Measurements from ENCODE around the gene ITGB5.

ITGB5 gene

DNA sequence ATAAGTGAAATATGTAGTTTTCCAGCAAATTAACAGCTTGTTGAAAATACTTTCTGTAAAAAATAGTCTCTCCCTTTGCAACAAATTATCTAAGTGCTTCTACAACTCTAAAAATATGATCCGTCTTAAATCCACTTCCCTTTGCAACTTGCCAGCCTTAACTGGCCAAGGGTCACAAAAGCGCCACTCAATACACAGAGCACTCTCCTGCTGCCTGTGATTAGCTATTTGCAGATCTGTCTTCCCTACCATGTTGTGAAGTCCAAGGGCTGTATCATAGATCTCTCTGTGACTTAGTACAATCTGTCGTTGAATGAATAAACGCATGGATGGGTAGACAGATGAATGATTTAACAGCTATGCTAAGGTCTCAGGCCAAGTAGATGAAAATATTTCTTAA is 76.2 kb downstream of the ITGB5 start:
- TF ChIP-seq ZBTB7A (IDR thresholded peaks at IDR 0.05; ENCODE audit: low read depth) (no peak), RAD21 (IDR thresholded peaks at IDR 0.05; ENCODE audit: low read depth) (no peak), FOXM1 (IDR thresholded peaks at IDR 0.05; ENCODE audit: borderline replicate concordance, low read depth) (no peak), TAF1 (IDR thresholded peaks at IDR 0.05; ENCODE audit: low read depth) (no peak)

DNA sequence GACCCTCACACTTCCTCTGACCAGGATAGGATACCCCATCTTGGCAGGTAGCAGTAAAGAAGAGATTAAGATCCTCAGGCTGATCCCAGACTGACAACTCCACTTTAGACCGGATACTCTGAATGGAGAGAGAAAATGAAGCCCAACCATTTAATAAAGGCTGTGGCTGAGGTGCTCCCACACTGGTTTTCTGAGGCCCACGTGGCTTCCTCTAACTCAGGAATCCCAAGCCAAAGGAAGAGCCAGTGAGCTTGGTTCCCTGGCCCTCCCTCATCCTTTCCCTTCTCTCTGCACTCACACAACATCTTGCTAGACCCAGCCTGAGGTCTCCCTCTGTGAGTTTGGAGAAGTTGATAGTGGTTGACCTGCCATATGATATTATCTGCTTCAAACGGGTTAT is 78.1 kb downstream of the ITGB5 start:
- TF ChIP-seq TEAD4 (IDR thresholded peaks at IDR 0.05) (no peak), CREB1 (IDR thresholded peaks at IDR 0.05; ENCODE audit: low read depth) (no peak), EGR1 (IDR thresholded peaks at IDR 0.05) (no peak), RAD21 (IDR thresholded peaks at IDR 0.05; ENCODE audit: low read depth) (no peak), CEBPB (IDR thresholded peaks at IDR 0.05) (no peak), EP300 (IDR thresholded peaks at IDR 0.05; ENCODE audit: borderline replicate concordance) (no peak), FOXM1 (IDR thresholded peaks at IDR 0.05; ENCODE audit: borderline replicate concordance, low read depth) (no peak)
- TF ChIP-seq, protein P1, sequence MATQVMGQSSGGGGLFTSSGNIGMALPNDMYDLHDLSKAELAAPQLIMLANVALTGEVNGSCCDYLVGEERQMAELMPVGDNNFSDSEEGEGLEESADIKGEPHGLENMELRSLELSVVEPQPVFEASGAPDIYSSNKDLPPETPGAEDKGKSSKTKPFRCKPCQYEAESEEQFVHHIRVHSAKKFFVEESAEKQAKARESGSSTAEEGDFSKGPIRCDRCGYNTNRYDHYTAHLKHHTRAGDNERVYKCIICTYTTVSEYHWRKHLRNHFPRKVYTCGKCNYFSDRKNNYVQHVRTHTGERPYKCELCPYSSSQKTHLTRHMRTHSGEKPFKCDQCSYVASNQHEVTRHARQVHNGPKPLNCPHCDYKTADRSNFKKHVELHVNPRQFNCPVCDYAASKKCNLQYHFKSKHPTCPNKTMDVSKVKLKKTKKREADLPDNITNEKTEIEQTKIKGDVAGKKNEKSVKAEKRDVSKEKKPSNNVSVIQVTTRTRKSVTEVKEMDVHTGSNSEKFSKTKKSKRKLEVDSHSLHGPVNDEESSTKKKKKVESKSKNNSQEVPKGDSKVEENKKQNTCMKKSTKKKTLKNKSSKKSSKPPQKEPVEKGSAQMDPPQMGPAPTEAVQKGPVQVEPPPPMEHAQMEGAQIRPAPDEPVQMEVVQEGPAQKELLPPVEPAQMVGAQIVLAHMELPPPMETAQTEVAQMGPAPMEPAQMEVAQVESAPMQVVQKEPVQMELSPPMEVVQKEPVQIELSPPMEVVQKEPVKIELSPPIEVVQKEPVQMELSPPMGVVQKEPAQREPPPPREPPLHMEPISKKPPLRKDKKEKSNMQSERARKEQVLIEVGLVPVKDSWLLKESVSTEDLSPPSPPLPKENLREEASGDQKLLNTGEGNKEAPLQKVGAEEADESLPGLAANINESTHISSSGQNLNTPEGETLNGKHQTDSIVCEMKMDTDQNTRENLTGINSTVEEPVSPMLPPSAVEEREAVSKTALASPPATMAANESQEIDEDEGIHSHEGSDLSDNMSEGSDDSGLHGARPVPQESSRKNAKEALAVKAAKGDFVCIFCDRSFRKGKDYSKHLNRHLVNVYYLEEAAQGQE (IDR thresholded peaks at IDR 0.05; ENCODE audit: low read depth), result no peak

DNA sequence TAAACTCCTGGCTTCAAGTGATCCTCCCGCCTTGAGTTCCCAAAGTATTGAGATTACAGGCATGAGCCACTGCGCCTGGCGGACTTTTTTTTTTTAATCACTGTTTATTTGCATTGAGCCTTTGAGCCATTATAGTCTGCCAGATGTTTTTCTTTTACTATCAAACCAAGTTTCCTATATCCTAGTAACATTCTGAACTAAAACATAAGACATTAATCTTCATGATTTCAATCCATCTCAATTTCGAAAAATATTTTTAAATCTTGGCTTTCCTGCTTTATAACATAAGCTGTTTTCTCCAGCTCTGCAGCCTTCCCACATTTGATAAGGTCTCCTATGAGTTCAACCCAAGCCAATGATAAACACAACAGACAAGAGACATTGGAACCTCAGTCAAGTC is 81.5 kb downstream of the ITGB5 start:
- TF ChIP-seq EP300 (IDR thresholded peaks at IDR 0.05; ENCODE audit: borderline replicate concordance) (no peak), NFIC (IDR thresholded peaks at IDR 0.05) (no peak), RAD21 (IDR thresholded peaks at IDR 0.05; ENCODE audit: low read depth) (no peak), TAF1 (IDR thresholded peaks at IDR 0.05; ENCODE audit: low read depth) (no peak), TCF12 (IDR thresholded peaks at IDR 0.05; ENCODE audit: low read depth) (no peak), ZBTB7A (IDR thresholded peaks at IDR 0.05; ENCODE audit: low read depth) (no peak), CREB1 (IDR thresholded peaks at IDR 0.05; ENCODE audit: low read depth) (no peak), TEAD4 (IDR thresholded peaks at IDR 0.05) (no peak), FOXM1 (IDR thresholded peaks at IDR 0.05; ENCODE audit: borderline replicate concordance, low read depth) (no peak), CEBPB (IDR thresholded peaks at IDR 0.05) (no peak), EGR1 (IDR thresholded peaks at IDR 0.05) (no peak), YY1 (IDR thresholded peaks at IDR 0.05; ENCODE audit: low read depth) (no peak)
- TF ChIP-seq, protein P2, sequence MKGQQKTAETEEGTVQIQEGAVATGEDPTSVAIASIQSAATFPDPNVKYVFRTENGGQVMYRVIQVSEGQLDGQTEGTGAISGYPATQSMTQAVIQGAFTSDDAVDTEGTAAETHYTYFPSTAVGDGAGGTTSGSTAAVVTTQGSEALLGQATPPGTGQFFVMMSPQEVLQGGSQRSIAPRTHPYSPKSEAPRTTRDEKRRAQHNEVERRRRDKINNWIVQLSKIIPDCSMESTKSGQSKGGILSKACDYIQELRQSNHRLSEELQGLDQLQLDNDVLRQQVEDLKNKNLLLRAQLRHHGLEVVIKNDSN (IDR thresholded peaks at IDR 0.05), result no peak
- TF ChIP-seq, protein P1 (IDR thresholded peaks at IDR 0.05; ENCODE audit: low read depth), result no peak
- TF ChIP-seq, protein P3, sequence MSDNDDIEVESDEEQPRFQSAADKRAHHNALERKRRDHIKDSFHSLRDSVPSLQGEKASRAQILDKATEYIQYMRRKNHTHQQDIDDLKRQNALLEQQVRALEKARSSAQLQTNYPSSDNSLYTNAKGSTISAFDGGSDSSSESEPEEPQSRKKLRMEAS (IDR thresholded peaks at IDR 0.05), result no peak

DNA sequence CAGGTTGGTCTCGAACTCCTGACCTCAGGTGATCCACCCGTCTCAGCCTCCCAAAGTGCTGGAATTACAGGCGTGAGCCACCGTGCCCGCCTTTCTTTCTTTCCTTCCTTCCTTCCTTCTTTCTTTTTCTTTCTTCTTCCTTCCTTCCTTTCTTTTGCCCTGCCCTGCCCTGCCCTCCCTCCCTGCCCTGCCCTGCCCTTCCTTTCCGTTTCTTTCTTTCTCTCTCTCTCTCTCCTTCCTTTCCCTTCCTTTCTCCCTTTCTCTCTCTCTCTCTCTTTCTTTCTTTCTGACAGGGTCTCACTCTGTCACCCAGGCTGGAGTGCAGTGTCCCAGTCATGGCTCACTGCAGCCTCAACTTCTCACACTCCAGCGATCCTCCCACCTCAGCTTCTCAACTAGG is 82.3 kb downstream of the ITGB5 start:
- TF ChIP-seq, protein P3 (IDR thresholded peaks at IDR 0.05), result no peak
- TF ChIP-seq FOXM1 (IDR thresholded peaks at IDR 0.05; ENCODE audit: borderline replicate concordance, low read depth) (no peak), CREB1 (IDR thresholded peaks at IDR 0.05; ENCODE audit: low read depth) (no peak)

DNA sequence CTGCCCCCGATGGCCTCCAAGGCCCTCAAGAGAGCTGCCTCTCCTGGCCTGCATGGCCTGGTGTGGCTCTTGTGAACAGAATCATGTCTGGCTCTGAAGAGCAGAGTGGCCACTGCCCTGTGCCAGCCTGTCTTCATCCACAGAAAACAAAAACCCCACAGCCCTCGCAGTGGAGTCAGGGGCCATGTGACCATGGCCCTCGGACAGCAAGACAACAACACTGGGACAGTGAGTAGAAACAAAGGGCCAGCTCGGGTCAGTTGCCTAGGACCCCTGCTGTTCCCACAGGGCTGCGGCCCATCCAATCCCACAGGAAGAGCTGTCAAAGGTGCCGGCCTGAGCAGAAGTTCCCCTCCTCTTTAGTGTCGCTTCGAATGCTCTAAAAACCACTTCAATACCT is 84.5 kb downstream of the ITGB5 start:
- no peak for TF ChIP-seq ZBTB7A (IDR thresholded peaks at IDR 0.05; ENCODE audit: low read depth)
- TF ChIP-seq TAF1 (IDR thresholded peaks at IDR 0.05; ENCODE audit: low read depth), result no peak
- no peak for TF ChIP-seq TCF12 (IDR thresholded peaks at IDR 0.05; ENCODE audit: low read depth)
- no peak for TF ChIP-seq RAD21 (IDR thresholded peaks at IDR 0.05; ENCODE audit: low read depth)
- no peak for TF ChIP-seq TEAD4 (IDR thresholded peaks at IDR 0.05)
- no peak for TF ChIP-seq YY1 (IDR thresholded peaks at IDR 0.05; ENCODE audit: low read depth)
- TF ChIP-seq, protein P2 (IDR thresholded peaks at IDR 0.05), result no peak
- no peak for TF ChIP-seq FOXM1 (IDR thresholded peaks at IDR 0.05; ENCODE audit: borderline replicate concordance, low read depth)
- TF ChIP-seq EGR1 (IDR thresholded peaks at IDR 0.05), result no peak
- no peak for TF ChIP-seq CREB1 (IDR thresholded peaks at IDR 0.05; ENCODE audit: low read depth)
- TF ChIP-seq, protein P1 (IDR thresholded peaks at IDR 0.05; ENCODE audit: low read depth), result no peak
- no peak for TF ChIP-seq CEBPB (IDR thresholded peaks at IDR 0.05)
- no peak for TF ChIP-seq EP300 (IDR thresholded peaks at IDR 0.05; ENCODE audit: borderline replicate concordance)
- TF ChIP-seq, protein P3 (IDR thresholded peaks at IDR 0.05), result no peak
- TF ChIP-seq NFIC (IDR thresholded peaks at IDR 0.05), result no peak

All from Ishikawa (cell line).